PC-9 (cell line): ENCODE measurements around the gene LRRC4C.

Experiments
- EZH2 ChIP-seq: fragments of 200-600 bp; sonication (generic); IDR thresholded peaks from 2 replicates; pipeline ENCODE4 v1.8.0; 2017; ENCODE audit warnings: antibody characterized with exemption, low read depth
- TF ChIP-seq, protein P1 (sequence below): fragments of 200-600 bp; sonication (generic); conservative IDR thresholded peaks from 2 replicates; pipeline ENCODE4 v1.6.1; 2017; ENCODE audit warnings: mixed run types, antibody characterized with exemption, mild to moderate bottlenecking, moderate library complexity

DNA sequence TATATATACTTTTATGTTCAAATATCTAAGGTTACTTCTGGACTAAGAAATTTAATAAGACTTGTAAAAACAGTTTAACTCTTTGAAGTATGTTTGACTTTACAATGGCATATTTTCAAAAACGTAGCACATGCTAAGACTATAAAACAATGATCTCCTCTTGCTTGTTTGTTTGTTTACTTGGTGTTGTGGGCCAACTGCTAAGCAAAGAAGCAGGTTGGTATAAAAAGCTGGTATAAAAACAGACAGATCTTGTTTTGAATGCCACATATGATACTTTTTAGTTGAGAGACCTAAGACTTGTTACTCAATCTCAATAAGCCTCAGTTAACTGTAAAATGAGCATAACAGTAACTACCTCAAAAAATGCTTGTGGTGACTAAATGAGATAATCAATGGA lies 1206.3 kb downstream of the LRRC4C start:
- TF ChIP-seq, protein P1, sequence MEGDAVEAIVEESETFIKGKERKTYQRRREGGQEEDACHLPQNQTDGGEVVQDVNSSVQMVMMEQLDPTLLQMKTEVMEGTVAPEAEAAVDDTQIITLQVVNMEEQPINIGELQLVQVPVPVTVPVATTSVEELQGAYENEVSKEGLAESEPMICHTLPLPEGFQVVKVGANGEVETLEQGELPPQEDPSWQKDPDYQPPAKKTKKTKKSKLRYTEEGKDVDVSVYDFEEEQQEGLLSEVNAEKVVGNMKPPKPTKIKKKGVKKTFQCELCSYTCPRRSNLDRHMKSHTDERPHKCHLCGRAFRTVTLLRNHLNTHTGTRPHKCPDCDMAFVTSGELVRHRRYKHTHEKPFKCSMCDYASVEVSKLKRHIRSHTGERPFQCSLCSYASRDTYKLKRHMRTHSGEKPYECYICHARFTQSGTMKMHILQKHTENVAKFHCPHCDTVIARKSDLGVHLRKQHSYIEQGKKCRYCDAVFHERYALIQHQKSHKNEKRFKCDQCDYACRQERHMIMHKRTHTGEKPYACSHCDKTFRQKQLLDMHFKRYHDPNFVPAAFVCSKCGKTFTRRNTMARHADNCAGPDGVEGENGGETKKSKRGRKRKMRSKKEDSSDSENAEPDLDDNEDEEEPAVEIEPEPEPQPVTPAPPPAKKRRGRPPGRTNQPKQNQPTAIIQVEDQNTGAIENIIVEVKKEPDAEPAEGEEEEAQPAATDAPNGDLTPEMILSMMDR, result no peak
- no peak for TF ChIP-seq EZH2
